HG02571 (cell line): ENCODE data around the gene KRT13.

ENCODE experiments used
- ATAC-seq: cut with Tn5 transposase; IDR thresholded peaks from one replicate; pipeline ENCODE4 v1.9.1; 2021; ENCODE audit warnings: mild to moderate bottlenecking, moderate library complexity; ENCODE audit not compliant: unreplicated experiment

KRT13 gene

GRCh38 chr17:41520821-41521521 lies 15.6 kb upstream of the KRT13 start:
- ATAC-seq: no peak

GRCh38 chr17:41519501-41520224 lies 14.3 kb upstream of the KRT13 start:
- ATAC-seq: no peak

- ATAC-seq: no peak
Observed at GRCh38 chr17:41518789-41519449, 13.5 kb upstream of the KRT13 start, which contains the start of gene KRT15. TSS of gene KRT15 (minus strand) at chr17:41518890. CDS start at chr17:41518827, 63 bp downstream.

GRCh38 chr17:41518031-41518430 lies 12.6 kb upstream of the KRT13 start:
- no peak for ATAC-seq

GRCh38 chr17:41516830-41517283 lies 11.4 kb upstream of the KRT13 start:
- no peak for ATAC-seq

GRCh38 chr17:41516147-41516829 lies 10.9 kb upstream of the KRT13 start:
- ATAC-seq: no peak

GRCh38 chr17:41513168-41513547 lies 7.7 kb upstream of the KRT13 start:
- no peak for ATAC-seq

- ATAC-seq: no peak
Observed at GRCh38 chr17:41512546-41513167, 7.2 kb upstream of the KRT13 start.

- ATAC-seq: no peak
Observed at GRCh38 chr17:41511716-41512115, 6.3 kb upstream of the KRT13 start.

GRCh38 chr17:41511116-41511515 lies 5.7 kb upstream of the KRT13 start:
- no peak for ATAC-seq

GRCh38 chr17:41510251-41511065 lies 5.0 kb upstream of the KRT13 start:
- ATAC-seq: no peak

- ATAC-seq: no peak
Observed at GRCh38 chr17:41507315-41507880, 2.0 kb upstream of the KRT13 start.

- ATAC-seq: no peak
Observed at GRCh38 chr17:41505809-41506767, 676 bp upstream of the KRT13 start.

- no peak for ATAC-seq
Observed at GRCh38 chr17:41504246-41504977, 1.0 kb downstream of the KRT13 start.

GRCh38 chr17:41503202-41503601 lies 2.2 kb downstream of the KRT13 start:
- ATAC-seq: no peak

GRCh38 chr17:41500131-41500911 lies 5.1 kb downstream of the KRT13 start:
- ATAC-seq: no peak

GRCh38 chr17:41499714-41500113 lies 5.7 kb downstream of the KRT13 start:
- ATAC-seq: no peak
